Stimulated activated CD8-positive, alpha-beta memory T cell treated with anti-CD3 and anti-CD28 coated beads, Interleukin-12 subunit alpha, Interleukin-12 subunit beta, amount 100 ng/mL, for 24 hours (primary cell): Measurements from ENCODE around the gene SGPP2.

ENCODE experiments used
- DNase-seq: peaks from one replicate; pipeline ENCODE4 v3.0.0-alpha.2; 2020; ENCODE audit errors: extremely low read depth

Gene SGPP2

DNA sequence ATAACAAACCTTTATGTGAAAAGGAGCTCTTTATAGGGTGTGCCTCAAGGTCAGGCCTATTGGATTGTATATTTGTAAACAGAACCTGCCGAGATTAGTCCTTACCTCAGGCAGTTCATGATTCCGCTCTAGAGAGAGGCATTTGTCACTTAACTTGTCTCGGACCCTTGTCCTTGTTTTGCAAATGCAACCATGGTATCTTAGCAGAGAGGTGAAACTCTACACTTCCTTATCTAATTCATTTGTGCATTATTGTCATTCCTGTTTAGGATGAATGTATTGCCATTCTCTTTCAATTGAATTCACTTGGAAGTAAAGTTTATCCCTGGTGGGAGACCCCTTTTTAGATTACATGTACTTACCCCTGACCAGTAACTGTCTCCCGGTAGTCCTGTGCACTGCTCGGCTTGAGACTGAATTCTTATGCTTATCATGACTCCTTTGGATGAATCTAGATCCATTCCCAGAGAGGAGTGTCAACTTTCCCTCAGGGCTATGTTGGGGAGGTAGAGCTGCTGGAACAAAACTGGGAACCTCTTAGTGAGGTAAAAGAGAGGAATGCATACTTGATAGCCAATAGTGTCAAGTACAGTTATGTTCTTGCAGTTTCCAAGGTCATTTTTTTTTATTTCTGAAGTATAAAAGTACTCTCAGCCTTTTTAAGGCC lies 46.6 kb downstream of the SGPP2 start:
- no peak for DNase-seq

DNA sequence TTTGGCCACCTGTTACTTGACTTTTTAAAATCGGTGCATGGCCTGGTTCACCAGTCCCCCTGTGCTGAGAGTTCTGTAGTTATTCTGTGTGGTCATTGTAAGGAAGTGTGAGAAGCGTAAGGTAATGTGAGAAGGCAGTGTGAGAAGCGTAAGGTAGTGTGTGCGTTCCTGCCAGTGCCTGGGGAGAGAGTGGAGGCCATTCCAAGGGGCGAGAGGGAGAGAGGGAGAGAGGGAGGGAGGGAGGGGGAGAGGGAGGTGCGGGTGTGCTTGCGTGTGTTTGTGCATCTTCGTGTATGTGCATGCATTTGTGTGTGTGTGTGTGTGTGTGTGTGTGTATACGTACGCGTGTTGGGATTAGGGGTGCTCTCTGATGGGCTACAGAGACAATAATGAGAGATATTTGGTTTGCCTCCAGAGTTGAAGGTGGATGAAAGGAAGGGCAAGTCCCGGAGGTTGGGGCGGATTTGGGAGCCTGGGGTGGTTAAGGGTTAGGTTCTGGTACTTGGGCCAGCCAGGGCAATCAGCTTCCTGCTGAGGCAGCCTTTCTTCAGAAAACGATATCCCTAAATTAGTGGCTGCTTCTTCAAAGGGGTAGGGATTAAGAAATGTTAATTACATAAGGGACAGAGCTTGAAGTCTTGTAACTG lies 53.7 kb downstream of the SGPP2 start:
- no peak for DNase-seq

DNA sequence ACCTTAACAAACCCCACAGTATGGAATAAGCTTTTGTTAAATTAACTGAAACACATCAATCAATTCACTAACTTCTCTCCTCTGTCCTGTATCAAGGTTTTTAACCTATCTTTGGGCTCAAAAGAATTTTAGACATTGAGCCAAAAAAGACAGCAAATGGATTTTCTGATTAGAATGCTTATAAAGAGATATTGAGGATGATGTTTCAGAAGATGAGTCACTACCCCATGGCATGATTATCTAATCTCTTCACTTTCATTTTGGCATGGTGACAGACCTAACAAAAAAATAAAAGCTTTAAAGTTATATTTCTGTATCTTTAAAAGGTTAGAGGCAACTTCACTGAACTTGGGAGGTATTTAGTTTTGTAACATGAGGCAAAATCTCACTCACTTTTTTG lies 55.5 kb downstream of the SGPP2 start:
- no peak for DNase-seq

DNA sequence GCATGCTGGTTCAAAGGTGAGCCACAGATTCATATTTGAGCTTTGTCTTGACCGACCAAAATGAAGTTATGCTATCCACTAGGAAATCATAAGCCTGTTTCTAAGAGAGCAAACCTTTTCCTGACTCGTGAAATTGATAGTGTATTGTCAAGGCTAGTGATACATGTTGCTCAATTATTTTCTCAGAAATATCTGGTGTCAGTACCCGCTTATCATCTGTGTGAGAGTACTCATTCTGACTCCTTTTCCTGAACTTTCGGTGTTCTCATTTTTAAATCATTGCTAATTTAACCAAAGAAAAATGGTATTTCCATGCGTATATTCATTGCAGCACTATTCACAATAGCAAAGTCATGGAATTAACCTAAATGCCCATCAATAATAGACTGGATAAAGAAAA lies 56.2 kb downstream of the SGPP2 start:
- DNase-seq = no peak

DNA sequence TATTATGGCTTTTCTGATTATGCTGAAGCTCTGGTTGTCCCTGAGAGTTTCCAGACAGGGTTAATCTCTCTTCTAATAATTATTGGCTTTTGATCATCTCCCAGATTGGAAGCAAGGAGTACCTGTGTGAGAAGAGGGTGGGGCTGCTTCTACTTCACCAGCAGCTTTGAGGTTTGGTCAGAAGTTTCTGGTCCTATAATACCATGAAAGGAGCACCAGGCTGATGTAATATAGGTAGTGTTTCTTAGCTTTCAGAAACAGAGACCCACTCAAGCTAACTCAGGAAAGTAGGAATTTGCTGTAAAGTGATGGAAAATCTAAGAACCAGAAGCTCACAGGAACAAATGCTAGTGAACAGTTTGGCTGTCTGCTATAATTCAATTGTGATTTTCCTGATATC lies 57.6 kb downstream of the SGPP2 start:
- DNase-seq = no peak

DNA sequence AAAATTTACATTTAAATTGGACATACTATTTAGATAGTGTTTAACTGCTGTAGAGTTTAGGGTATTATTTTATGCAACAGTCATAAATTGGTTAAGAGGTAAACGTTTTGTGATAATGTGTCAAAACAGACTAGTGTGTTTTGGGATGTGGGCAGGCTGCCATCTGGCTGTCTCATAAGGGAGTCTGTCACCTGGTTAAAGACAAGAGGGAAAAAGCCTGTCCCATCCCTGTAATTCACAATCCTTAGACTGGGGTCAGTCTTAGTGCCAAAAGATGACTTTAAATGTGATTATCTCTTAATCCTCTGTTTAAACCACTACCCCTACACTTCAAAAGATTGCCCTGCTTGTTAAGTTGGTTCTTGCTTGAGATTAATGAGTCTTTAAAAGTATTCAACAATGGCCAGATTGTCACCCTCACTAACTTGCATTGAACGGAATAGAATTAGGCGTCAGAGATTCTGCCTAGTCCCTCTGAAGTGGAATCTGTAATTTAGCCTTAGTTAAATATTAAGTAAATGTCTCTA lies 59.2 kb downstream of the SGPP2 start:
- DNase-seq = no peak

DNA sequence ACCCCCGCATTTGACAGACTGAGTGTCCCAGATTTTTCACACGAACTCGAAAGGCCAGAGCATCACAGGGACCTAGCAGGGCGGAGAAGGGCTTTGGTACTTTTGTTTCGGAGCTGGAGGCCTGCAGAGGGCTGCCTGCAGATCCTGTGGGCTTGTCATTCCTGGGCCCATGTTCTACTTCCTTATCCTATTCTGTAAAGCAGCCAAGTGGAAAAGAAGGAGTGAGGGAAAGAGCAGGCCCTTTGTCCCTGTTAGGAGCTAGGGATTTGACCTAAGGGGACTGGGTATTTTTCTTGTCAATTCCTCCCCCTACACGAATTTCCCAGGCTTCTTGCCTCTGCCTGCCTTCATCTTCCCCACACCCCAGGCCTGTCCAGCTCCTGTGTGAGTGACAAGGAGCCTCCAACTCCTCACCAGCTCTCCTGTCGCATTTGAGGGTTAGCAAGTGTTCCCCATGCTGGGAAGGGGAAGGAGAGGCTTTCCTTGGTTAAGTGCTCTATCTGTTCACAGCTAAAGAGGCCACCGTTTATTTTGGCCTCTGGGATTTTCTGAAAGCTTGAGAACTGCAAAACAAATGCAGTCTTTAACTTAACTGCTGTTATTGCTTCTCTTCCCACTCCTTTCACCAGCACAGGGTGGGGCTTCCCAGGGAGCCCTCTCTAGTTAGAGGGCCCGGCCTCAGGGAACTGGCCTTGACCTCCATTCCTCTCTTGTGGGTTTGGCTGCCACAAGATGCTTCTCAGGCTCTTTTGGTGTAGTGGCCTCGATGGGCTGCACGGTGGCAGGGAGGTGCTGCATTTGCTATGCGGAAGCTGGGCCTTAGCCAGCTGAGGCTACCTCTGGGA lies 61.2 kb downstream of the SGPP2 start:
- no peak for DNase-seq

DNA sequence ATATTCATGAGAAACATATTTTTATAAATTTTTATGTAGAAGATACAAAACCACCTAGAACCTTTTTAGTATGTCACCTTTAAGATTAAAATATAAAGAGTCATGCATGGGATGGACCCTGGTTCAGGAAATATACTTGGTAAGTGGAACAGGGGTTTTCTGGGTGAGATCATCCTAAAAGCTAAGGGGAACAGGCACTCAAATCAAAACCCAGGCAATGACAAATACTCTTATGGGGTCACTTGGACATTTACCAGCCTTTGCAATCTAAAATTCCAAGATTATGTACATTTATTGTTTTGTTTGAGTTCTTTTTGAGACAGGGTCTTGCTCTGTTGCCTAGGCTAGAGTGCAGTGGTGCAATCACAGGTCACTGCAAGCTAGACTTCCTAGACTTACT lies 65.8 kb downstream of the SGPP2 start:
- DNase-seq = no peak

DNA sequence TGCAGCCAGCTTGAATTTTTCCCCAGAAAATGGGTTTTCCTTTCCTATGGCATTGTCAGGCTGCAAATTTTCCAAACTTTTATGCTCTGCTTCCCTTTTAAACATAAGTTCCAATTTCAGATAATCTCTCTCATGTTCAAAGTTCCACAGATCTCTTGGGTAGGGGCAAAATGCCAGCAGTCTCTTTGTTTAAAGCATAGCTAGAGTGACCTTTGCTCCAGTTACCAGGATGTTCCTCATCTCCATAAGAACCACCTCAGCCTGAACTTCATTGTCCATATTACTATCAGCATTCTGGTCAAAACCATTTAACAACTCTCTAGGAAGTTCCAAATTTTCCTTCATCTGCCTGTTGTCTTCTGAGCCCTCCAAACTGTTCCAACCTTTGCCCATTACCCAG lies 68.3 kb downstream of the SGPP2 start:
- no peak for DNase-seq

DNA sequence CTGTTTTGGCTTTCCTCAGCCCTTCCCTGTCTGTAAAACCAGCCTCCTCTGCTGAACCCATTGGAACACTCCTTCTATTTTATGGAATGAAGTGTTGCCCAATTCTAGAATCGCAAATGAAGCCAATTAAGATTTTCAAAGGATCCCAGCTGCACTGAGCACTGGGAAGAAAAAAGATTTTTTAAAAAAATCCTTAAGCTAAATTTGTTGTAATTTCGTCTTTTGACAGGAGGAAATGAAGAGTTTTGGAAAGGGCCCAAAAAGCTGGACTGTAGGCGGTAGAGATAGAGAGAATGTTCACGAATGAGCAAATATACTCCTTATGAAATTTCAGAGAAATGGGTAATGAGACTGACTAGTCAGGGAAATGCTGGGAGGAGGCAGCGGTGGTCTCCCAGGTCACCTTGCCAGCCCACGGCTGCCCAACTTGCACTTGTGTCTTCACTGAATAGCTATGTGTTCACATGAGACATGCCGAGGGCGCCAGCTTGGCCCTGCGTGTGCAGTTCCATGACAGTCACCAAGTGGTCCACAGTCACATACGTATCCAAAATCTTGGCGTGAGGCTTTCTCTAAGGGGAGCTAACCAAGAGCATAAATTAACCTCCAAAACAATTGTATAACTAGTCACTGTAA lies 69.9 kb downstream of the SGPP2 start:
- no peak for DNase-seq

DNA sequence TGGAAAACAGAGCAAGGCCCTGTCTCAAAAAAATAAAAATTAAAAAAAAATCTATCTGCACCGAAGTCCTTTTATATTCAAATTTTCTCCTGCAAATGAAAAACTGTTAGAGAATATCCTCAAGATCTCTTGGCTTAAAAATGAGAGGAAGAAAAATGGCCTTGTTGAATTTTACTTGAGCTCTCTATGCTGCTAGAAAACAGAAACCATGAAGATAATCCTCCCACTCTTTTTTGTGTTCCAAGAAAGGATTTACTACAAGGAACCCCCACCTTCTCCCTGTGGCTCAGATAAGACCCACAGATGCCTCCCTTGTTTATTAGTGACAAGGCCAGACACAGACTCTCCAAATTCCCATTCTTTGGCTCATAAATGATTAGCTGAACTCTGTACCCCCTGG lies 71.0 kb downstream of the SGPP2 start:
- DNase-seq = no peak

DNA sequence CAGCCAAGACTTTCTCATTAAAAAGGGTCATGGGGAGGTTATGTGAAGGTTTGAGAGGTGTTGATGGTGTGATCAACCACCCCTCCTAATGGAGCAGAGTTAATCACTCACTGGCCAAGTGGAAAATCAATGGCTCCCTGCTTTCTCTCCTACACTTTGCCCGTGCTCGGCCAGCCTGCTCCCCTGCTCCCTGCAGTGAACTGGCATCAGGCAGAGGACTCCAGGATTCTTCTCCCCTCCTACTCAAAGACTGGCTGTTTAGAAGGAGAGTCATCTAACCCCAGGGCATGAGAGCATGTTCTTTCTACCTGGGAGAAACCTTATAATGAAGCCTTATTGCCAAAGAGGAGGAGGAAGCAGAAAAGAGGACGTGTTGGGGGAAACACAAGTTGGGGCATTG lies 74.9 kb downstream of the SGPP2 start:
- DNase-seq = no peak

DNA sequence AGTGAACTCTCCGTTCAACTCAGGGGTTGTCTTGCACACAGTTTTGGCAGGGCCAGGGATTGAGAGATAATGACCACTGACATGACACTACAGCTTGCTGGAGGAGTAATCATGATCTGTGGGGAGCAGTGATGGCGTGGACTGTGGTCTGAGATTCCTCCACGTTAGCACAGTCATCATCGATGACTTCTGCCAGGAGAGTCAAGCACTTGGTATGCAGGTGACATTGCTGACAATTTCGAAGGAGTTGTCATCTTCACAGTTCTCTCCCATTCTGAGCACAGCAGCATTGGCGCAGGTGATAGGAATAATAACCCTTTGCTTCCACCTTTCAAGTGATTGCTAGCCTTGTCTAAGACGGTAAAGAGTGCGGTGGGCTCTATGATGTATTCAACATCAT lies 79.8 kb downstream of the SGPP2 start:
- DNase-seq = no peak

DNA sequence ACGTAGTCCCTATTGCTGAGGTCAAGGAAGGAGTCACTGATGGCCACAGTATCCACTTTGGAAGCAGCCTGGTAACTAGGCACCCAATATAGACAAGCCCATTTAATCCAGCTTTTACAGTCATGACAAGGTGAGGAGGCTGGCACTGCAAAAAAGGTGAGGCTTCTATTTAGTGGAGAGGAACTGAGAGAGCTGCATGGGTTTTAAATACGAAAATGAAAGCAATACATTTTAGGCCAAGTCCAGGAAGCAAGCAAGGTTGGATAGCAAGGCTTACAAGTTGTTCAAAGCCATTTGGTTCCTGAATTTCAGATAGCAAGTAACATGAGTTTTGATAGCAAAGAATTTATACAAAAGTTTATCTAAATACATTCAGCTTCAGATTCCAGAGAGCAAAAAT lies 80.4 kb downstream of the SGPP2 start:
- no peak for DNase-seq

DNA sequence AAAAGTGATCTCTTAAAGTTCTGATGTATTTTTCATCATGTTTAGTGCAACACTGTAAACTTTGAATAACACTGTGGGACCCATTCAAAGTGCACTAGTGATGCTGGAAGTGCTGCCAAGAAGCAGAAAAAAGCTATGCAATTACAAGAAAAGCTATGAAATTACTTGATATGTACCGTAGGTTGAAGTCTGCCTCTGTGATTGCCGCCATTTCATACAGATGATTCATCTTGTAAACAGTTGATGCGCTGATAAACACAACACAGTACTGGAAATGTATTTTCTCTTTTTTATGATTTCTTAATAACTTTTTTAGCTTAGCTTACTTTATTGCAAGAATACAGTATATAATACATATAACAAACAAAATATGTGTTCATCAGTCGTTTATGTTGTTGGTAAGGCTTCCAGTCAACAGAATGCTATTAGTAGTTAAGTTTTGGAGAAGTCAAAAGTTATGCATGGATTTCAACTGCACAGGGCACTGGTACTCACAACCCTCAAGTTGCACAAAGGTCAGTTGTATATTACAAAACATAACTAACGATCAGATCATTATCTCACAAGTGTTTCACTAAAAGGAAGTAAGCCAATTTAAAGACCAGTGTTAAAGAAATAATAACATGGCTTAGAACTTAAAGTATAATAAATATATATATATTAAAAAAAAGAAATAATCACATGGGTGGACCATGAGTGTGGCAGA lies 82.0 kb downstream of the SGPP2 start:
- DNase-seq = no peak

DNA sequence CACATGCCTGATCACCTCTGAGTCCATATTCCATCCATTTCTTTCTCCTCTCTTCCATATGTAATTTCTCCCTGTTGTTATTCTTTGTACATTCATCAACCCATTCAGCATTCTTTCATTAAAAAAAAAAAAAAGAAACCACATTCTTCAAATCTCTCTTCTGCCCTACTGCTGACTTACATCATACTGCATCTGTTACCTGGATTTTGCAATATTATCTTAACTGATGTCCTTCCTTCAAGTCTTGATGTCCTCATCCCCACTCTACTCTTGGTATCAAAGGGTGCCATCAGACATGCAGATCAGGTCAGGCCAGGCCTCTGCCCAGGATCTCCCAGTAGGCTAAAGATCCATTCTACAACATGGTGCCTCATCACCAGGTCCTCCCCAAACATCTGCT lies 90.6 kb downstream of the SGPP2 start:
- DNase-seq = no peak

DNA sequence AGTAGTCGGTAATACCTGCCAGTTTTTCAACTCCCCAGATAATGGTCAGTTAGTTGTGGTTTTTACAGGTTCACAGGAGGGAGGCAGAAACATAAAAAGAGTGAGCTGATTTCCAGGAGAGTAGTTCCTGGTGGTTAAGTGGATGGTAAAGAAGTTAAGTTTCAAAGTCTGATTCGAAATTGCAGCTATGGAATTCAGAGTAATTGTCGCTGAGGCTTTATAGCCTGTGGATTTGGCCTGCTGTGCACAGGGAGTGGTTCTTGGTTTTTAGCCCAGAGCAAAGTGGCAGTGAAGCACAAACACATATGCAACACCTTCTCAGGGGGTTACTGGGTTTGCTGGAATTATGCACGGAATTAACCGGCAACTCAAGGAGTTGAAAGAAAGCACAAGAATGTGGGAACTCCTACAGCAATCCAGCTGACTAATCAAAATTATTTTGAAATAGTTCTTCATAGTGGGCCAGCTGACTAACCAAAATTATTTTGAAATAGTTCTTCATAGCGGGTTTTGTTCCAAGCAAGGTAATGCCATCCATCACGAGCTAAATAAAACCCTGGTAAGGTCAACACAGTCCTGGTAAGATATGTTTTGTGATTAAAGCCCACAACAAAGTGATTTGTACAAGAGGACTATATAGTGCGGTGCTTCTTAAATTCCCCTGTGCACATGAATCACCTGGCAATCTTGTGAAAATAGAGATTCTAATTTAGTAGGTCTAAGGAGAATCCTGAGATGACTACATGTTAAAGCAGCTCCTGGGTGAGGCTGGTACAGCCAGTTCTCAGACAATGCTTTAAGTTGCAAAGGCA lies 94.4 kb downstream of the SGPP2 start:
- DNase-seq = no peak

DNA sequence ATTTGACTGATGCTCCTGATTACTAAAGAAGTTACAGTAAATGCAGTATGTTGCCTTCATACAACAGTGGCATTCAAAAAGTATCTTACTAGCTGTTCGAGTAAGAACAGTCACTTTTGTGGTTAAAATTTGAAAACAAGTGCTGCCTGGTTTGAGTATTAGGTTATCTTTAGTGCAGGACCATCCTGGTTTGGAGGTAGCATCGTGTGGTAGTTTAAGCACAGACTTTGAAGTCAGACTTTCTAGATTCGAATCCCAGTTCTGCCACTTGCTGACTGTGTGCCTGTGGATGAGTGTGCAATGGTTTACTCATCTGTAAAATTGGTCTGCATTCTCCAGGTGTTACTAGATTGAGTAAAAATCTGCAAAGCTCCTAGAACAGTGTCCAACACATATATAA lies 96.8 kb downstream of the SGPP2 start:
- no peak for DNase-seq

DNA sequence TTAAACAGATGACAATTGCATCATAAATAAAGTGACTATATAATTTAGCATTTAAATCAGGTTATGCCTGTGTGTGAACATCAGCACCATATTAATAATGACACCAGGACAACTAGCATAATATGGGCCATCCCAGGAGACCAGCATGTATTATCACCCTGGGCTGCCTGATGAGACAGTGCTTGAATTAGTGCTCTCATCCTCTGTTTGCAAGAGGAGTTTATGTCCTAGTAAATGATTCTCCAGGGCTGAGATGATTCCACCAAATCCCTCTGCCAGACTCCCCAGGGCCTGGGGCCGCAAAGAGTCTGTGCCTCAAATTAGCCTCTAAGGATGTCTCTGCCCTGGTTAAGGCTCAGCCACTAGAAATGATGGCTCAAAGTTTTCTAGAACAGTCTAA lies 97.7 kb downstream of the SGPP2 start:
- no peak for DNase-seq

DNA sequence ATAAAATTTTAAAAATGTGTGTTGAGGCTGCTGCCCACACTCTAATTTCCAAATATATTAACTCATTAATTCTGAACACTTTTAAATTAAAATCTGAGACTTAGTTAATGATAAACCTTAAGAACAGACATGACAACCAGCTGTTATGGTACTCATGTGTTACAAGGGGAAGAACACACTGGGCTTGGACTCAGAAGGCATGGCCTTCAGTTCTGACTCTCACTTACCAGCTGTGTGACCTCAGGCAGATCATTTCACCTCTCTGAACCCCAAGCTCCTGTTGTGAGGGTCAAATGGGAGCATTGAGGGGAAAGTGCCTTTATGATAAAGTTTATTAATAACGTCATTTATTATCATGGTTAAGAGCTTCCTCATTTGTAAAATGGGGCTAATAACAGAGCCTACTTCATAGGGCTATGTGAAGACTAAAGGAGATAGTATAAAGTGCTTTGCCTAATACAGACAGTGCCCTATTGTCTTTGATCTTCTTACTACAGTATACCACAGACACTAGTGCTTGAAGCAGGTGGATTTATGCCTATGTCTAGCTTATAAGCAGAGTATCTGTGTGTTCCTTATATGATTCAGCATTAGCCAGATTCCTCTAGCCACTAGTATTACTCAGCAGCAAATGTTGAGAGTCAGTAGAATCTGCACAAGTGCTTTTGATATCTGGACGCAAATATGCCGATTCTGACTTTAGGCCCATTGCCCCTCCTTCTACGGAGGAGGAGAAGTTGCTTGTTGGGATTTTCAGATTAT lies 99.6 kb downstream of the SGPP2 start:
- no peak for DNase-seq
